HL-60 (cell line): ENCODE results near the gene OCEL1.

Experiments
- POLR2AphosphoS5 ChIP-seq: IDR thresholded peaks from 2 replicates; pipeline ENCODE4 v1.6.1; 2012; ENCODE audit warnings: low read depth
- TF ChIP-seq, protein P1 (sequence below): IDR thresholded peaks from one replicate; pipeline ENCODE4 v1.5.1; 2011; ENCODE audit warnings: low read length, control low read depth, inconsistent platforms; ENCODE audit not compliant: insufficient read depth
- TF ChIP-seq, protein P2 (sequence below): IDR thresholded peaks from 2 replicates; pipeline ENCODE4 v1.6.1; 2012; ENCODE audit warnings: low read depth; ENCODE audit not compliant: insufficient replicate concordance

- TF ChIP-seq, protein P1, sequence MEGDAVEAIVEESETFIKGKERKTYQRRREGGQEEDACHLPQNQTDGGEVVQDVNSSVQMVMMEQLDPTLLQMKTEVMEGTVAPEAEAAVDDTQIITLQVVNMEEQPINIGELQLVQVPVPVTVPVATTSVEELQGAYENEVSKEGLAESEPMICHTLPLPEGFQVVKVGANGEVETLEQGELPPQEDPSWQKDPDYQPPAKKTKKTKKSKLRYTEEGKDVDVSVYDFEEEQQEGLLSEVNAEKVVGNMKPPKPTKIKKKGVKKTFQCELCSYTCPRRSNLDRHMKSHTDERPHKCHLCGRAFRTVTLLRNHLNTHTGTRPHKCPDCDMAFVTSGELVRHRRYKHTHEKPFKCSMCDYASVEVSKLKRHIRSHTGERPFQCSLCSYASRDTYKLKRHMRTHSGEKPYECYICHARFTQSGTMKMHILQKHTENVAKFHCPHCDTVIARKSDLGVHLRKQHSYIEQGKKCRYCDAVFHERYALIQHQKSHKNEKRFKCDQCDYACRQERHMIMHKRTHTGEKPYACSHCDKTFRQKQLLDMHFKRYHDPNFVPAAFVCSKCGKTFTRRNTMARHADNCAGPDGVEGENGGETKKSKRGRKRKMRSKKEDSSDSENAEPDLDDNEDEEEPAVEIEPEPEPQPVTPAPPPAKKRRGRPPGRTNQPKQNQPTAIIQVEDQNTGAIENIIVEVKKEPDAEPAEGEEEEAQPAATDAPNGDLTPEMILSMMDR = no peak
- TF ChIP-seq, protein P2, sequence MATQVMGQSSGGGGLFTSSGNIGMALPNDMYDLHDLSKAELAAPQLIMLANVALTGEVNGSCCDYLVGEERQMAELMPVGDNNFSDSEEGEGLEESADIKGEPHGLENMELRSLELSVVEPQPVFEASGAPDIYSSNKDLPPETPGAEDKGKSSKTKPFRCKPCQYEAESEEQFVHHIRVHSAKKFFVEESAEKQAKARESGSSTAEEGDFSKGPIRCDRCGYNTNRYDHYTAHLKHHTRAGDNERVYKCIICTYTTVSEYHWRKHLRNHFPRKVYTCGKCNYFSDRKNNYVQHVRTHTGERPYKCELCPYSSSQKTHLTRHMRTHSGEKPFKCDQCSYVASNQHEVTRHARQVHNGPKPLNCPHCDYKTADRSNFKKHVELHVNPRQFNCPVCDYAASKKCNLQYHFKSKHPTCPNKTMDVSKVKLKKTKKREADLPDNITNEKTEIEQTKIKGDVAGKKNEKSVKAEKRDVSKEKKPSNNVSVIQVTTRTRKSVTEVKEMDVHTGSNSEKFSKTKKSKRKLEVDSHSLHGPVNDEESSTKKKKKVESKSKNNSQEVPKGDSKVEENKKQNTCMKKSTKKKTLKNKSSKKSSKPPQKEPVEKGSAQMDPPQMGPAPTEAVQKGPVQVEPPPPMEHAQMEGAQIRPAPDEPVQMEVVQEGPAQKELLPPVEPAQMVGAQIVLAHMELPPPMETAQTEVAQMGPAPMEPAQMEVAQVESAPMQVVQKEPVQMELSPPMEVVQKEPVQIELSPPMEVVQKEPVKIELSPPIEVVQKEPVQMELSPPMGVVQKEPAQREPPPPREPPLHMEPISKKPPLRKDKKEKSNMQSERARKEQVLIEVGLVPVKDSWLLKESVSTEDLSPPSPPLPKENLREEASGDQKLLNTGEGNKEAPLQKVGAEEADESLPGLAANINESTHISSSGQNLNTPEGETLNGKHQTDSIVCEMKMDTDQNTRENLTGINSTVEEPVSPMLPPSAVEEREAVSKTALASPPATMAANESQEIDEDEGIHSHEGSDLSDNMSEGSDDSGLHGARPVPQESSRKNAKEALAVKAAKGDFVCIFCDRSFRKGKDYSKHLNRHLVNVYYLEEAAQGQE = no peak
- no peak for TF ChIP-seq POLR2AphosphoS5
These were observed 12.7 kb upstream of the OCEL1 start for GRCh38 chr19:17213334-17213733.
